HEK293 (cell line): Measurements from ENCODE around the gene CFAP99.

Experiments
- CTCF ChIA-PET: fragments of 350-600 bp; formaldehyde crosslinking; extraction: SDS; loops from one replicate; lab custom pipeline; 2021; ENCODE audit warnings: antibody characterized with exemption; lab: Yijun Ruan, JAX
- POLR2A ChIA-PET: fragments of 300-600 bp; formaldehyde crosslinking; extraction: SDS; loops from one replicate; lab custom pipeline; 2020; ENCODE audit warnings: antibody characterized with exemption, inconsistent platforms; lab: Yijun Ruan, JAX
- H3K27ac ChIP-seq: fragments of 200-500 bp; sonication (Bioruptor generic); 2 replicates; pipeline ENCODE4 v1.5.1; 2014; ENCODE audit warnings: low read depth, low read length, control low read depth, inconsistent platforms; ENCODE audit errors: extremely low read depth
- H3K36me3 ChIP-seq, 2 experiments: fragments of 200-500 bp in 1 of 2; sonication (Bioruptor generic) in 1 of 2; 1 replicate in 1 of 2; 2 replicates in 1 of 2; pipeline ENCODE4 v1.5.1; 2014 to 2017; ENCODE audit warnings: inconsistent platforms in 2 of 2, low read length in 2 of 2; ENCODE audit not compliant: control insufficient read depth in 2 of 2, insufficient read depth in 1 of 2
- H3K4me1 ChIP-seq: fragments of 200-500 bp; sonication (Bioruptor generic); 2 replicates; pipeline ENCODE4 v1.5.1; 2014; ENCODE audit warnings: mild to moderate bottlenecking, low read length, inconsistent platforms; ENCODE audit not compliant: control insufficient read depth, insufficient read depth
- H3K4me3 ChIP-seq: 2 replicates; pipeline ENCODE4 v1.5.1; 2011; ENCODE audit warnings: low read depth, mild to moderate bottlenecking, control low read depth, low read length, moderate library complexity
- H3K9me3 ChIP-seq: fragments of 200-500 bp; sonication (Bioruptor generic); 2 replicates; pipeline ENCODE4 v1.5.1; 2014; ENCODE audit warnings: low read depth, low read length, inconsistent platforms; ENCODE audit not compliant: control insufficient read depth, insufficient read depth
- KLF7 ChIP-seq: fragments of 450-650 bp; formaldehyde crosslinking; IDR thresholded peaks from 2 replicates; pipeline ENCODE4 v1.5.1; 2016; ENCODE audit warnings: missing biosample characterization, missing genetic modification characterization, borderline replicate concordance
- OVOL3 ChIP-seq: fragments of 450-650 bp; formaldehyde crosslinking; IDR thresholded peaks from 2 replicates; pipeline ENCODE4 v1.5.1; 2016; ENCODE audit warnings: missing biosample characterization, missing genetic modification characterization
- PRDM6 ChIP-seq: fragments of 450-650 bp; formaldehyde crosslinking; IDR thresholded peaks from 2 replicates; pipeline ENCODE4 v1.5.1; 2017; ENCODE audit warnings: missing biosample characterization, missing genetic modification characterization
- SALL2 ChIP-seq: fragments of 450-650 bp; formaldehyde crosslinking; IDR thresholded peaks from 2 replicates; pipeline ENCODE4 v1.5.0; 2017; ENCODE audit warnings: missing biosample characterization, mild to moderate bottlenecking, missing genetic modification characterization, borderline replicate concordance
- SETDB1 ChIP-seq: IDR thresholded peaks from one replicate; pipeline ENCODE4 v1.6.1; 2017; ENCODE audit warnings: mild to moderate bottlenecking, low read length, moderate library complexity, mixed read lengths; ENCODE audit not compliant: insufficient read length
- TCF7L2 ChIP-seq: IDR thresholded peaks from 2 replicates; pipeline ENCODE4 v1.6.1; 2011; ENCODE audit warnings: low read depth, mild to moderate bottlenecking, inconsistent platforms, low read length, moderate library complexity, borderline replicate concordance
- ZBTB8A ChIP-seq: fragments of 450-650 bp; formaldehyde crosslinking; IDR thresholded peaks from 2 replicates; pipeline ENCODE4 v1.5.1; 2016; ENCODE audit warnings: missing biosample characterization, missing genetic modification characterization
- ZIC2 ChIP-seq: fragments of 450-650 bp; formaldehyde crosslinking; IDR thresholded peaks from 2 replicates; pipeline ENCODE4 v1.5.1; 2016; ENCODE audit warnings: missing biosample characterization, missing genetic modification characterization
- ZNF121 ChIP-seq: fragments of 450-650 bp; formaldehyde crosslinking; IDR thresholded peaks from 2 replicates; pipeline ENCODE4 v1.5.1; 2016; ENCODE audit warnings: missing biosample characterization, missing genetic modification characterization
- ZNF211 ChIP-seq: fragments of 450-650 bp; formaldehyde crosslinking; IDR thresholded peaks from 2 replicates; pipeline ENCODE4 v1.5.1; 2016; ENCODE audit warnings: low read depth, missing biosample characterization, missing genetic modification characterization
- ZNF214 ChIP-seq: fragments of 450-650 bp; formaldehyde crosslinking; IDR thresholded peaks from 2 replicates; pipeline ENCODE4 v1.5.1; 2017; ENCODE audit warnings: missing biosample characterization, mild to moderate bottlenecking, missing genetic modification characterization, borderline replicate concordance
- ZNF302 ChIP-seq: fragments of 450-650 bp; formaldehyde crosslinking; IDR thresholded peaks from 2 replicates; pipeline ENCODE4 v1.5.1; 2016; ENCODE audit warnings: missing biosample characterization, missing genetic modification characterization, low read depth
- ZNF48 ChIP-seq: fragments of 450-650 bp; formaldehyde crosslinking; IDR thresholded peaks from 2 replicates; pipeline ENCODE4 v1.5.1; 2016; ENCODE audit warnings: missing biosample characterization, missing genetic modification characterization
- ZNF747 ChIP-seq: fragments of 450-650 bp; formaldehyde crosslinking; IDR thresholded peaks from 2 replicates; pipeline ENCODE4 v1.5.1; 2016; ENCODE audit warnings: missing biosample characterization, missing genetic modification characterization
- ZNF791 ChIP-seq: fragments of 450-650 bp; formaldehyde crosslinking; IDR thresholded peaks from 2 replicates; pipeline ENCODE4 v1.5.1; 2016; ENCODE audit warnings: missing biosample characterization, missing genetic modification characterization
- TF ChIP-seq, protein P1 (sequence below): fragments of 450-650 bp; formaldehyde crosslinking; IDR thresholded peaks from 2 replicates; pipeline ENCODE4 v1.5.1; 2016; ENCODE audit warnings: missing biosample characterization, missing genetic modification characterization, low read depth
- TF ChIP-seq, protein P2 (sequence below): fragments of 450-650 bp; formaldehyde crosslinking; IDR thresholded peaks from 2 replicates; pipeline ENCODE4 v1.5.1; 2016; ENCODE audit warnings: missing biosample characterization, missing genetic modification characterization
- TF ChIP-seq, protein P3 (sequence below): fragments of 450-650 bp; formaldehyde crosslinking; conservative IDR thresholded peaks from 2 replicates; pipeline ENCODE4 v1.5.1; 2016; ENCODE audit warnings: low read depth, missing biosample characterization, missing genetic modification characterization

CFAP99 gene

DNA sequence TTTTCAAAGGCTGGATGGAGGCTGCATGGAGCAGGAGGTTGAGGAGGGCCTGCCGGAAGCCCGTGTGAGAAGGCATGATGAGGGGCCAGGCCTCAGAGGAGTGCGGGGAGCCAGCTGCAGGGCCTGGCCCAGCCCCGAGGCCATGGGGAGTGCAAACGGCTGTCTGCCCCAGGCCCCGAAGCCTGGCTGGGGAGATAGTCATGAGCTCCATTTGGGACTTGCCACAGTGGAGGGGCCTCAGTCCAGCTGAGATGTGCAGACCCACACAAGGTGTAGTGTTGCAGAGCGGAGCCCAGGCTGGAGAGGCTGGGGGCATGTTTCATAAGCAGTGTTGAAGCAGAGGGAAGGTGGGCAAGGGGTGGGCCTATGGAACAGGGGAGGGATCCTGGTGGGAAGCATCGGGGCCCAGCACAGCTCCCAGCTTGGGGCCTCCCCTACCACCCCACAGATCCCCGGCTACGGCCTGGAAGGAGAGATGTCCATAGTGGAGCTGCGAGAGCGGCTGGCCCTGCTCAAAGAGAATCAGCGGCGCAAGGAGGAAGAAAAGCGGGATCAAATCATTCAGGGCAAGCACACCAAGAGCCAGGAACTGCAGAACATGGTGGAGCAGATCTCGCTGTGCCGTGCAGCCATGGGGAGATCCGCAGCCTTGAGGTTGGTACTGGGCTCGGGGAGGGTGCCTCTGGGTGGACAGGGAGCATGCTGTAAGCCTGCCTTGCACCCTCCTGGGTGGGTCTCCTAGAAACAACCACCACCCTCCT lies 41.0 kb downstream of the CFAP99 start (continued):
- TF ChIP-seq ZNF48 (tag by site-specific recombination) (no peak), ZNF121 (tag by site-specific recombination) (no peak), ZNF747 (tag by site-specific recombination) (no peak)
- TF ChIP-seq, all 188 proteins: peak for 1

- no peak overlapping the region for H3K27ac ChIP-seq
- H3K9me3 ChIP-seq = no peaks in the 10 kb centered on the region
- no peak for TF ChIP-seq ZNF302 (tag by site-specific recombination)
- no peak for TF ChIP-seq SETDB1
- no peaks in the 10 kb centered on the region; the same call in 1 of the 2 replicates for H3K4me1 ChIP-seq
- POLR2A ChIA-PET = no interaction called here
- CTCF ChIA-PET = interaction anchor here (1.0 kb wide), 1 partner anchor 20 kb away, joined by 5 read pairs; no protein-coding TSS in a partner anchor
- H3K4me3 ChIP-seq = no peak overlapping the region
- no peaks in the 10 kb centered on the region for H3K36me3 ChIP-seq
Measured at GRCh38 chr4:2461246-2461960, 42.6 kb downstream of the CFAP99 start.

DNA sequence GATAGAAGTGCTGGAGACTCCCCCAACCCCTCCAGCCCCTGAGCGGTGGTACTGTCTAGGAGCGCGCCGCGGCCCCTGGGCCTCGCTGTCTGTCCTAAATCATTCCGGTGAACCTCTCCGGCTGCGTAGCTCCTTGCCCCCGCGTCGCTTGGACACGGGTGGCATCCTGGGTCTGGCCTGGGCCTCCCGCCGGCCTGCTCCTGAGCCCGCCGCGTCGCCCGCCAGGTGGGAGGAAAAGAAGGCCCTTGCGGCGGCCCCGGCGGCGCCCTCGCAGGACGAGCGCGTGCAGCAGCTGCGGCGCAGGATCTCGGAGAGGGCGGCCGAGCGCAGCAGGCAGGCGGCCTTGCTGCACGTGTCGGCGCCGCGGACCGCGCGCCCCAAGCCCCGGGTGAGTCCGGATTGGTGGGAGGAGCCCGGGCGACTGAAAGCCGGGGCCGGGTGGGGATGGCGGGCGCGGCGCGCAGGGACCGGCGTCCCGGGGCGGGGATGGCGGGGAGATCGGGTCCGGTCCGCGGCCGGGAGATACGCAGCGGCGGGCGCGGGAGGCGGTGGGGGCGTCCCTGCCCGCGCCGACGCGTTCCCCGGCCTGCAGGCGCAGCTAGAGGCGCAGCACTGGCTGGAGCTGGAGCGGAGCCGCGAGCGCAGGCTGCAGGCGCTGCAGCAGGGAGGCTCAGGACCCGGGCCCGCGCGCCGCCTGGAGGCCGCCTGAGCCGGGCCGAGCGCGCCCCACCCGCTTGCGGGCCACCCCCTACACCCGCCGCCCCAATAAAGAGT lies 43.6 kb downstream of the CFAP99 start:
- H3K4me3 ChIP-seq = peak overlapping the region; percentile 23
- H3K4me1 ChIP-seq = no peaks in the 10 kb centered on the region; the same call in 1 of the 2 replicates
- no peaks in the 10 kb centered on the region for H3K36me3 ChIP-seq
- ChIA-PET CTCF (interaction anchor here (0.5 to 1.0 kb wide), 4 partner anchors 49 to 245 kb away, joined by 3 to 7 read pairs (median 3); no protein-coding TSS in a partner anchor), POLR2A (interaction anchor here (0.6 kb wide), 1 partner anchor 74 kb away, joined by 3 read pairs; the partner anchor contains the start of gene FAM193A)
- H3K27ac ChIP-seq = peak overlapping the region; percentile 54; the same call in 1 of the 2 replicates
- H3K9me3 ChIP-seq = no peaks in the 10 kb centered on the region
- TF ChIP-seq OVOL3 = no peak
- TF ChIP-seq ZNF211 (tag by site-specific recombination) = no peak
- no peak for TF ChIP-seq ZNF791 (tag by site-specific recombination)
- no peak for TF ChIP-seq TCF7L2
- TF ChIP-seq SALL2 (tag by site-specific recombination) = no peak
- TF ChIP-seq, protein P1, sequence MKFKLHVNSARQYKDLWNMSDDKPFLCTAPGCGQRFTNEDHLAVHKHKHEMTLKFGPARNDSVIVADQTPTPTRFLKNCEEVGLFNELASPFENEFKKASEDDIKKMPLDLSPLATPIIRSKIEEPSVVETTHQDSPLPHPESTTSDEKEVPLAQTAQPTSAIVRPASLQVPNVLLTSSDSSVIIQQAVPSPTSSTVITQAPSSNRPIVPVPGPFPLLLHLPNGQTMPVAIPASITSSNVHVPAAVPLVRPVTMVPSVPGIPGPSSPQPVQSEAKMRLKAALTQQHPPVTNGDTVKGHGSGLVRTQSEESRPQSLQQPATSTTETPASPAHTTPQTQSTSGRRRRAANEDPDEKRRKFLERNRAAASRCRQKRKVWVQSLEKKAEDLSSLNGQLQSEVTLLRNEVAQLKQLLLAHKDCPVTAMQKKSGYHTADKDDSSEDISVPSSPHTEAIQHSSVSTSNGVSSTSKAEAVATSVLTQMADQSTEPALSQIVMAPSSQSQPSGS = no peak
- peak; percentile 89 for TF ChIP-seq ZIC2 (tag by site-specific recombination)
- no peak for TF ChIP-seq ZNF214 (tag by site-specific recombination)
- peak; percentile 57 for TF ChIP-seq ZBTB8A (tag by site-specific recombination)
- TF ChIP-seq, protein P2, sequence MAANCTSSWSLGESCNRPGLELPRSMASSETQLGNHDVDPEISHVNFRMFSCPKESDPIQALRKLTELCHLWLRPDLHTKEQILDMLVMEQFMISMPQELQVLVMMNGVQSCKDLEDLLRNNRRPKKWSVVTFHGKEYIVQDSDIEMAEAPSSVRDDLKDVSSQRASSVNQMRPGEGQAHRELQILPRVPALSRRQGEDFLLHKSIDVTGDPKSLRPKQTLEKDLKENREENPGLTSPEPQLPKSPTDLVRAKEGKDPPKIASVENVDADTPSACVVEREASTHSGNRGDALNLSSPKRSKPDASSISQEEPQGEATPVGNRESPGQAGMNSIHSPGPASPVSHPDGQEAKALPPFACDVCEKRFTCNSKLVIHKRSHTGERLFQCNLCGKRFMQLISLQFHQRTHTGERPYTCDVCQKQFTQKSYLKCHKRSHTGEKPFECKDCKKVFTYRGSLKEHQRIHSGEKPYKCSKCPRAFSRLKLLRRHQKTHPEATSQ = no peak
- TF ChIP-seq, protein P3, sequence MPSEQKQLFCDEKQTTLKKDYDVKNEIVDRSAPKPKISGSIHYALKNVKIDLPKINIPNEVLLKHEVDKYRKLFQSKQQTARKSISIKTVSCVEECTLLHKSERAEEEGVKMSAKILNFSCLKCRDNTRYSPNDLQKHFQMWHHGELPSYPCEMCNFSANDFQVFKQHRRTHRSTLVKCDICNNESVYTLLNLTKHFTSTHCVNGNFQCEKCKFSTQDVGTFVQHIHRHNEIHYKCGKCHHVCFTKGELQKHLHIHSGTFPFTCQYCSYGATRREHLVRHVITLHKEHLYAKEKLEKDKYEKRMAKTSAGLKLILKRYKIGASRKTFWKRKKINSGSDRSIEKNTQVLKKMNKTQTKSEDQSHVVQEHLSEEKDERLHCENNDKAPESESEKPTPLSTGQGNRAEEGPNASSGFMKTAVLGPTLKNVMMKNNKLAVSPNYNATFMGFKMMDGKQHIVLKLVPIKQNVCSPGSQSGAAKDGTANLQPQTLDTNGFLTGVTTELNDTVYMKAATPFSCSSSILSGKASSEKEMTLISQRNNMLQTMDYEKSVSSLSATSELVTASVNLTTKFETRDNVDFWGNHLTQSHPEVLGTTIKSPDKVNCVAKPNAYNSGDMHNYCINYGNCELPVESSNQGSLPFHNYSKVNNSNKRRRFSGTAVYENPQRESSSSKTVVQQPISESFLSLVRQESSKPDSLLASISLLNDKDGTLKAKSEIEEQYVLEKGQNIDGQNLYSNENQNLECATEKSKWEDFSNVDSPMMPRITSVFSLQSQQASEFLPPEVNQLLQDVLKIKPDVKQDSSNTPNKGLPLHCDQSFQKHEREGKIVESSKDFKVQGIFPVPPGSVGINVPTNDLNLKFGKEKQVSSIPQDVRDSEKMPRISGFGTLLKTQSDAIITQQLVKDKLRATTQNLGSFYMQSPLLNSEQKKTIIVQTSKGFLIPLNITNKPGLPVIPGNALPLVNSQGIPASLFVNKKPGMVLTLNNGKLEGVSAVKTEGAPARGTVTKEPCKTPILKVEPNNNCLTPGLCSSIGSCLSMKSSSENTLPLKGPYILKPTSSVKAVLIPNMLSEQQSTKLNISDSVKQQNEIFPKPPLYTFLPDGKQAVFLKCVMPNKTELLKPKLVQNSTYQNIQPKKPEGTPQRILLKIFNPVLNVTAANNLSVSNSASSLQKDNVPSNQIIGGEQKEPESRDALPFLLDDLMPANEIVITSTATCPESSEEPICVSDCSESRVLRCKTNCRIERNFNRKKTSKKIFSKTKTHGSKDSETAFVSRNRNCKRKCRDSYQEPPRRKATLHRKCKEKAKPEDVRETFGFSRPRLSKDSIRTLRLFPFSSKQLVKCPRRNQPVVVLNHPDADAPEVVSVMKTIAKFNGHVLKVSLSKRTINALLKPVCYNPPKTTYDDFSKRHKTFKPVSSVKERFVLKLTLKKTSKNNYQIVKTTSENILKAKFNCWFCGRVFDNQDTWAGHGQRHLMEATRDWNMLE = no peak
- TF ChIP-seq PRDM6 (tag by site-specific recombination) = no peak
- TF ChIP-seq KLF7 (tag by site-specific recombination) = no peak
